ENCODE data around the gene GPR180.

DNA sequence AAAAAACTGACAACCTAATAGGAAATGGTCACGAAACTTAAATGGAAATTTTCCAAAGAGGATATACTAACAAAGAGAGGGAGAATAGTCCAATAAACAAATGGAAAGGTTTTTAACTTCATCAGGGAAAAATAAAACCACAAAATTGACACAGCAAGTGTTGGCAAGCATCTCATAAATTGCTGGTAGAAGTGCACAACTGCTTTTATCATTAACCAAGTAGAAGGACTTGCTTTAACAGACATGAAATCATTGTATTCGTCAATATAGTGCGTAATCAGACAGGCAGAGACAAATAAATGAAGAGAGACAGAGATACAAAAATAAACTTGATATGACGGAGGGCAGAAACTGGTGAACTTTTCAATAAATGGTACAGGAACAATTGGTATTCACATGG lies 13.1 kb upstream of the GPR180 start:
- TF ChIP-seq EZH2phosphoT487 (IDR thresholded peaks at IDR 0.05; ENCODE audit: insufficient read depth, low read depth), result no peak
- no peak for TF ChIP-seq EZH2 (IDR thresholded peaks at IDR 0.05; ENCODE audit: insufficient read depth, poor library complexity, severe bottlenecking)

Data from GM23248 (cell line).